T-helper 22 cell (primary cell): Measurements from ENCODE around the gene USP11.

Source experiments
- DNase-seq: peaks from one replicate; pipeline ENCODE4 v3.0.0-alpha.2; 2020; ENCODE audit warnings: low read depth

USP11 gene

GRCh38 chrX:47232803-47233332, at the start of gene USP11:
TSS of gene USP11 (plus strand) at chrX:47233009. CDS start at chrX:47233044, 35 bp downstream.
- no peak for DNase-seq

- DNase-seq, result no peak
These were observed 48.3 kb upstream of the USP11 start for GRCh38 chrX:47184486-47184885.

GRCh38 chrX:47185241-47185640, 47.6 kb upstream of the USP11 start:
- DNase-seq, result no peak

GRCh38 chrX:47186096-47186740, 46.6 kb upstream of the USP11 start:
- DNase-seq, result no peak

- DNase-seq, result no peak
These were observed 45.6 kb upstream of the USP11 start for GRCh38 chrX:47187106-47187677.

GRCh38 chrX:47189906-47190305, 42.9 kb upstream of the USP11 start:
- DNase-seq, result no peak

GRCh38 chrX:47190445-47191269, 42.2 kb upstream of the USP11 start:
- peak; percentile 70 for DNase-seq

GRCh38 chrX:47191331-47191730, 41.5 kb upstream of the USP11 start:
- DNase-seq, result peak; percentile 35

- DNase-seq, result no peak
These were observed 40.9 kb upstream of the USP11 start for GRCh38 chrX:47191806-47192401.

- peak; percentile 95 for DNase-seq
These were observed 39.2 kb upstream of the USP11 start, which contains the start of gene UBA1 for GRCh38 chrX:47193475-47194193. TSS of gene UBA1 (plus strand) at chrX:47193829. CDS start at chrX:47198803, 4,974 bp downstream.

- DNase-seq, result no peak
These were observed 38.5 kb upstream of the USP11 start for GRCh38 chrX:47194194-47194787.

GRCh38 chrX:47196098-47196497, 36.7 kb upstream of the USP11 start:
- DNase-seq, result no peak

GRCh38 chrX:47197526-47197925, 35.3 kb upstream of the USP11 start:
- DNase-seq, result no peak

- no peak for DNase-seq
These were observed 34.7 kb upstream of the USP11 start for GRCh38 chrX:47198026-47198686.

- DNase-seq, result no peak
These were observed 34.1 kb upstream of the USP11 start for GRCh38 chrX:47198687-47199080.

- DNase-seq, result no peak
These were observed 33.5 kb upstream of the USP11 start for GRCh38 chrX:47199286-47199685.

GRCh38 chrX:47200385-47201150, 32.2 kb upstream of the USP11 start:
- no peak for DNase-seq

GRCh38 chrX:47201345-47201944, 31.4 kb upstream of the USP11 start:
- DNase-seq, result no peak

GRCh38 chrX:47202316-47202715, 30.5 kb upstream of the USP11 start:
- no peak for DNase-seq

- no peak for DNase-seq
These were observed 29.9 kb upstream of the USP11 start for GRCh38 chrX:47202877-47203276.
